GDM1 (cell line): ENCODE measurements around the gene IPCEF1.
"Not testable (repeated sequence)": the region's sequence is repeated elsewhere in the genome, so short reads cannot be mapped to it uniquely, and the experiment has no call there.

ENCODE experiments used
- DNase-seq: peaks from one replicate; lab custom pipeline; 2025; lab: John Stamatoyannopoulos, UW

IPCEF1 gene

GRCh38 chr6:154331750-154332149 lies 24.9 kb downstream of the IPCEF1 start:
- DNase-seq, result no peak

GRCh38 chr6:154329350-154330170 lies 27.0 kb downstream of the IPCEF1 start:
- no peak for DNase-seq

GRCh38 chr6:154327313-154327712 lies 29.3 kb downstream of the IPCEF1 start:
- DNase-seq, result not testable (repeated sequence)

- no peak for DNase-seq
Measured at GRCh38 chr6:154325142-154325541, 31.5 kb downstream of the IPCEF1 start.

GRCh38 chr6:154320181-154320580 lies 36.4 kb downstream of the IPCEF1 start:
- no peak for DNase-seq

GRCh38 chr6:154319231-154319858 lies 37.3 kb downstream of the IPCEF1 start:
- DNase-seq, result no peak

DNA sequence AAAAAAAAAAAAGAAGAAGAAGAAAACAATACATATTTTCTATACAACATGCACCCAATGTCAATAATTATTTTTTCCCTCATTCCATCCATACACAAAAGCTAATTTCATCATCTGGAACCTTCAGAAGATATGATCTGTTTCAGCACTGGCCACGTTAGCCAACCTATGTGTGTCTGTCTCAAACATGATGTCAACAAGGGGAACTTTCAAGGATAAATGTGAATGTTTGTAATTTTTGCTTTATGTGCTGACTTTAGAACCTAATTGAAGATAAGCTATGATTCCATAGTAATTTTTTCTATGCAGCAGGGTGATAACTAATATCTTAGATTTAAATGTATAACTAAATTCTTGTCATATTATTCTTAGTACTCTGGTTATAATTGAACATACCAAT lies 37.9 kb downstream of the IPCEF1 start:
- no peak for DNase-seq

DNA sequence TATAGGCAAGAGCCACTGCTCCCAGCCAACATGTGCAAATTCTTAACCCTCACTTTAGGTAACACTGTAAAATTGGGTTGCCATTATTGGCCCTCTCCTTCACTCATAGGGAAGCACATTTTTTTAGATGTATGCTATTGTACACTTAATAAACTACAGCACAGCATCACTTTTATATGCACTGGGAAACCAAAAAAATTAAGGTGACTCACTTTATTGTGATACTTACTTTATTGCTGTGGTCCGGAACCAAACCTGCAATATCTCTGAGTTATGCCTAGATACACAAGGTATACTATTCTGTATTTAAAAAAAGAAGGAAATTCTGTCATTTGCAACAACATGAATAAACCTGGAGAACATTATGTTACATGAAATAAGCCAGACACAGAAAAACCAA lies 40.5 kb downstream of the IPCEF1 start:
- no peak for DNase-seq

GRCh38 chr6:154314084-154314483 lies 42.5 kb downstream of the IPCEF1 start:
- DNase-seq, result no peak

DNA sequence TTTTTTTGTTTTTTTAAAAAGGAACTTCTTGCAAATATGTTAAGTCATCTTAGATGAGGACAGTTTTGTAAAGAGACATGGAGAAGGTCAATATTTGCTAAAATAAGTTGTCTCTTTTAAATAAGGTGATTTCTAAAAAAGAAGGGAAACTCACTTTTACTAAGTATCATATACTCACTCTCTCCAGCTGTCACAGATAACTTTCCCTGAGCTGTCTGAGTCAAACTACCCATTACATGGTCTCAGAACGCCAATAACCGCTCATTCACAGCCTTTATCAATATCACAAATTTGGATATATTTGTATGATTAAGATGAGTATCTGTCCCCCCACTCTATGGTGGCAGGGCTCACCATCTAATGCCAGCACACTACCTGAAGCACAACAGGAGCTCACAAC lies 47.6 kb downstream of the IPCEF1 start:
- no peak for DNase-seq

GRCh38 chr6:154307696-154308425 lies 48.7 kb downstream of the IPCEF1 start:
- DNase-seq, result no peak

DNA sequence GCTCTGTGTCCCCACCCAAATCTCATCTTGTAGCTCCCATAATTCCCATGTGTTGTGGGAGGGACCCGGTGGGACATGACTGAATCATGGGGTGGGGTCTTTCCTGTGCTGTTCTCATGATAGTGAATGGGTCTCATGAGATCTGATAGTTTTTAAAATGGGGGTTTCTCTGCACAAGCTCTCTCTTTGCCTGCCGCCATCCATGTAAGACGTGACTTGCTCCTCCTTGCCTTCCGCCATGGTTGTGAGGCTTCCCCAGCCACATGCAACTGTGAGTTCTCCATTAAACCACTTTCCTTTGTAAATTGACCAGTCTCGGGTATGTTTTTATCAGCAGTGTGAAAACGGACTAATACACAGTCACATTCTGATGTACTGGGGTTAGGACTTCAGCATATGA lies 49.5 kb downstream of the IPCEF1 start:
- DNase-seq, result not testable (repeated sequence)

GRCh38 chr6:154306696-154307095 lies 49.9 kb downstream of the IPCEF1 start:
- DNase-seq, result no peak

DNA sequence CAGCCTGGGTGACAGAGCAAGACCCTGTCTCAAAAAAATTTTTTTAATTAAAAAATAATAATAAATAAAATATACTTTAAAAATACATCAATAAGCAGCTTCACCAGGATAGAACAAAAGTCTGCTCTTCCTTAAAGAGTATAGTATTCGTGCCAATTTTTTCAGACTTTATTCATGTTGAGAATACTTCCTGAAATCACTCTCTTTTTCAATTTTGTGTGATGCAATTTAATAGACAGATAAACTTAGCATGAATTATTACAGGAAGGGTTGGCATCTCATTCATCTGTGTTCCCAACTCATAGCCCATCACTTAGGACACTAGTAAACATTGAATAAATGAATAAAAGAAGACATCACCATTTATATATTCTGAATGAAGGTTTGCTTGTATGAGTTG lies 52.4 kb downstream of the IPCEF1 start:
- DNase-seq, result no peak

DNA sequence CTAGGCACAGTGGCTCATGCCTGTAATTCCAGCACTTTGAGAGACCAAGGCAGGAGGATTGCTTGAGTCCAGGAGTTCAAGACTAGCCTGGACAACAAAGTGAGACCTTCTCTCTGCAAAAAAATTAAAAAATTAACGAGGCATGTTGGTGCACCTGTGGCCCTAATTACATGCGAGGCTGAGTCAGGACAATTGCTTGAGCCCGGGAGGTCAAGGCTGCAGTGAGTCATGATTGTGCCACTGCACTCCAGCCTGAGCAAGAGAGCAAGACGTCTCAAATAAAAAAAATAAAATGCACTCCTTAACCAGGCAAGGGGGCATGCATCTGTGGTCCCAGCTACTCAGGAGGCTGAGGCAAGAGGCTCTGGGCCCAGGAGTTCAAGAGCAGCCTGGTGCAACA lies 53.0 kb downstream of the IPCEF1 start:
- not testable (repeated sequence) for DNase-seq

DNA sequence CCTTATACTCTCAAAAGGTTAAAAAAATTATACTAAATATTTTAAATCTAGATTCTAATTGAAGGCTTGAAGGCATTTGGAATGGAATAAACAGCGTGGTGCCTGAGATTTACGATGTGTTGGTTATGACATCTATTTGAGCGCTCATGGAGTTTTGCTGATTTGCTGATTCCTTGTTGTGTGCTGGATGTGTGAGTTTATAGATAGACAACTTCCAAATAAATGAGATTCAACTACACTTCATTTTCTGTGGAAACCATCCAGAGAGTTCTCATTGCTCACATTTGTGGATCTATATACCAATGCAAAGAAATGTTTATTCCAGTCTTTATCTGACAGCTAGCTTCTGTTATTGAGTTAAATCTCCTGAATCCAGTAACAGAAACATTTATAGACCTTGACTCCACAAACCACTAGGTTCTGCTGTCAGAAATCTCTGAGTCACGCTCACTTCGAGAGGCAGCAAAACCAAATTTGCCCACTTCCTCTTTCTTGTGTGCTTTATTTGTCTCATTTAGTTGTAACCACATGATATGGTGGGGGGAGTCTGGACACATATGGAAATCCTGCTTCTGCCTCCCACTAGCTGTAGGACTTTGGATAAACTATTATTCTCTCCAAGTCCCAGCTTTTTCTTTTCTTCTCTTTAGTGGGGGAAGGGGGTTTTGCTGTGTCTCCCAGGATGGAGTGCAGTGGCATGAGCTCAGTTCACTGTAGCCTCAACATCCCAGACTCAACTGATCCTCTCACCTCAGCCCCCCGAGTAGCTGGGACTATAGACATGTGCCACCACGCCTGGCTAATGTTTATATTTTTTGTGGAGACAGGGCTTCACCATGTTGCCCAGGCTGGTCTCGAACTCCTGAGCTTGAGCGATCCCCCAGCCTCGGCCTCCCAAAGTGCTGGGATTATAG lies 54.5 kb downstream of the IPCEF1 start:
- DNase-seq, result peak; percentile 86

DNA sequence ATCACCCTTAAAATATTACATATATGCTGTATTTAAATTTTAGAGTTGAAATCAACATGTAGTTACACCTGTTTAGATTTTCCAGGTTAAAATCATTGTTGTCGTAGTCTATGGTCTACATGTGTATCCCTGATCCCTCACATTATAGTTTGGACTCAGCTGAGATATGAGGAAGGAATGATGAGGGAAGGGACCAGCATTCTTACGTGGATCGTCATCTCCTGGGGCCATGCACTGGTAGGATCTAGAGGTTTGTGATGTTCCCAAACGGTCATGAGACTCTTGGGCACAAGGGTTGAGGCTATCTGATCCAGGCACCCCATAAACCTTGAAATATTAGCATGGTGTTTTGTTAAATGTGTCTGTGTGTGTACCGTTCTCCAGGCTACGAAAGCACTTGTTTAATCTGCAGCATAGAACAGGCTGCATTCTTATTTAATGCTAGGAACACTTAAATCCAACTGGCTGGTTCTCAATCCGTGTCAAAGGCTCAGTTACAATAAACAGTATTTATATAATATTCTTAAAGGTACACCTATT lies 55.4 kb downstream of the IPCEF1 start:
- DNase-seq, result no peak

GRCh38 chr6:154298297-154298696 lies 58.3 kb downstream of the IPCEF1 start:
- DNase-seq, result no peak

DNA sequence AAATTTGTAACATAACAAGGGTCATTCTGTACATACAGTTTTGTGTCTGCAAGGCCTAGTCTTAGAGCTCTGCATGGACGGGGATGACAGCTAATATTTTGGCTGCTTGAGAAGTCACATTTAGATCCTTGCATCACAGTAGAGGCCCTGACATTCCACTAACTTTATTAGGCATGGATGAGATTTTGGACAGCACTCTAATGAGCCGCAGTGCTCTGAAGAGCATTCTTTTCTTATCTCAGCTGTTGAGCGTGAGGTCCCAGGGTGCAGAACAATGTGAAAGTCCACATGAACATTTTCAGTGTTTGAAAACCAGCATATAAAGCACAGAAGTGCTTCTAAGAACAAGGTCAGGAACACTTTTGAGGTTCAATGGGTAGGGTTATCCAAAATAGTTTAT lies 58.9 kb downstream of the IPCEF1 start:
- DNase-seq, result no peak

GRCh38 chr6:154297210-154297609 lies 59.4 kb downstream of the IPCEF1 start:
- no peak for DNase-seq

DNA sequence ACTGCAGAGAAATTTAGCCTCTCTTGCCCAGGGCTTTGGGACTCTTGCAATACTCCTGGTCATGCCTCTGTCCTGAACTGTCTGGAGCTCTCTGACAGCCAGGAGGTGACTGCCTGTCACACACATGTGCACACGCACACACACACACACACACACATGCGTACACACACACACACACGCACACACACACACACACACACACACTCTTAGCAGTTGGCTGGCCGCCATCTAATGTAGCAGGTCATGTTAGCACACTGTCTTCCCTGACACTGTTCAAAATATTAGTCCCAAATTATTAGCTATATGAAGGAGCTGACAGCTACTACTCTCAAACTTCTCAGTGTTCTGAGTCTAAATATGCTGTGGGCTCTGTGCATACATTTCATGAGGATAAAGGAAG lies 60.9 kb downstream of the IPCEF1 start:
- no peak for DNase-seq
